ENCODE measurements around the gene SPEM2. TPM values are rescaled to one million over a fixed set of nuclear protein-coding genes. Genes with fewer than 3 reads are reported as not detected.

SPEM2 gene
- polyA plus RNA-seq, 1 experiment, result not detected

- Histone ChIP-seq H3K27ac (ENCODE audit: low read depth, low read length) (peak overlapping the region; percentile 61), H3K9me3 (ENCODE audit: control insufficient read depth, insufficient read depth, low read length) (no peaks in the 10 kb centered on the region), H3K4me3 (ENCODE audit: low read depth, low read length) (peak overlapping the region; percentile 87), H3K27me3 (ENCODE audit: control insufficient read depth, insufficient read depth, low read length) (no peaks in the 10 kb centered on the region)
- DNase-seq (ENCODE audit: low read depth, low spot score), result peak; percentile 39
- ChIA-PET POLR2A (interaction anchor here (0.6 to 1.9 kb wide), 24 partner anchors 9 to 507 kb away, joined by 3 to 20 read pairs (median 4); partner anchors contain the start of genes DVL2, NEURL4, PLSCR3 and POLR2A), CTCF (interaction anchor here (0.5 to 2.4 kb wide), 11 partner anchors 9 to 706 kb away, joined by 3 to 9 read pairs (median 3); partner anchors contain the start of genes PLSCR3 and SENP3)
- TF ChIP-seq CTCF (IDR thresholded peaks at IDR 0.05; ENCODE audit: low read depth, low read length), result no peak
These were observed 21.8 kb upstream of the SPEM2 start for GRCh38 chr17:7403727-7403976.

- ChIA-PET POLR2A (interaction anchor here (0.6 to 1.9 kb wide), 26 partner anchors 9 to 806 kb away, joined by 3 to 20 read pairs (median 4); partner anchors contain the start of genes AURKB, CD68, DVL2 and NEURL4), CTCF (interaction anchor here (0.5 to 2.4 kb wide), 13 partner anchors 9 to 706 kb away, joined by 3 to 9 read pairs (median 3); partner anchors contain the start of genes KCTD11, PLSCR3 and SENP3)
- peak; percentile 99 for DNase-seq (ENCODE audit: low read depth, low spot score)
- H3K27ac ChIP-seq (ENCODE audit: low read depth, low read length), result peak within 1 kb of the TSS; percentile 61
- no peaks in the 10 kb centered on the region for H3K27me3 ChIP-seq (ENCODE audit: control insufficient read depth, insufficient read depth, low read length)
- 0 out of 2 replicates have a peak, but pooled peaks have one; percentile 1 for TF ChIP-seq CTCF (IDR thresholded peaks at IDR 0.05; ENCODE audit: low read depth, low read length)
- H3K4me3 ChIP-seq (ENCODE audit: low read depth, low read length), result peak within 1 kb of the TSS; percentile 87
- no peaks in the 10 kb centered on the region for H3K9me3 ChIP-seq (ENCODE audit: control insufficient read depth, insufficient read depth, low read length)
These were observed 21.3 kb upstream of the SPEM2 start, which contains the start of gene TMEM256 for GRCh38 chr17:7403977-7404736. TMEM256 (minus strand) TSS chr17:7404097; CDS start chr17:7404084, 13 bp downstream.

- no peak for DNase-seq (ENCODE audit: low read depth, low spot score)
- ChIA-PET POLR2A (interaction anchor here (0.6 to 1.8 kb wide), 17 partner anchors 16 to 805 kb away, joined by 3 to 20 read pairs (median 4); partner anchors contain the start of genes AURKB, CD68, DVL2 and NEURL4), CTCF (interaction anchor here (0.8 to 1.1 kb wide), 2 partner anchors 52 to 156 kb away, joined by 3 to 9 read pairs; partner anchors contain the start of genes KCTD11 and SENP3)
- no peaks in the 10 kb centered on the region for H3K27me3 ChIP-seq (ENCODE audit: control insufficient read depth, insufficient read depth, low read length)
- no peak for TF ChIP-seq CTCF (IDR thresholded peaks at IDR 0.05; ENCODE audit: low read depth, low read length)
- H3K27ac ChIP-seq (ENCODE audit: low read depth, low read length), result peak overlapping the region; percentile 52
- H3K4me3 ChIP-seq (ENCODE audit: low read depth, low read length), result peak overlapping the region; percentile 86
- no peaks in the 10 kb centered on the region for H3K9me3 ChIP-seq (ENCODE audit: control insufficient read depth, insufficient read depth, low read length)
These were observed 20.6 kb upstream of the SPEM2 start for GRCh38 chr17:7404737-7405349.

GRCh38 chr17:7405350-7406234 lies 19.8 kb upstream of the SPEM2 start:
- TF ChIP-seq CTCF (IDR thresholded peaks at IDR 0.05; ENCODE audit: low read depth, low read length), result no peak
- no peak for DNase-seq (ENCODE audit: low read depth, low spot score)
- Histone ChIP-seq H3K9me3 (ENCODE audit: control insufficient read depth, insufficient read depth, low read length) (no peaks in the 10 kb centered on the region), H3K27ac (ENCODE audit: low read depth, low read length) (peak overlapping the region; percentile 52), H3K27me3 (ENCODE audit: control insufficient read depth, insufficient read depth, low read length) (no peaks in the 10 kb centered on the region), H3K4me3 (ENCODE audit: low read depth, low read length) (peak overlapping the region; percentile 86)
- ChIA-PET POLR2A (interaction anchor here (0.7 kb wide), 2 partner anchors 36 to 222 kb away, joined by 4 read pairs; no protein-coding TSS in a partner anchor), CTCF (interaction anchor here (0.9 kb wide), 1 partner anchor 31 kb away, joined by 4 read pairs; no protein-coding TSS in a partner anchor)

Measured in AG04450 (cell line).